Prostate gland (tissue), 2 donors: Measurements from ENCODE around the gene TRAPPC3L. TPM values are rescaled to one million over a fixed set of nuclear protein-coding genes. Genes with fewer than 3 reads are reported as not detected.

Experiments
- DNase-seq: peaks from one replicate; pipeline ENCODE4 v3.0.0-alpha.2; 2019; ENCODE audit warnings: low spot score
- H3K27ac ChIP-seq, 2 donors: fragments of 200-600 bp; sonication (generic); 2 replicates each; pipeline ENCODE4 v1.5.1; 2017 to 2019
- H3K27me3 ChIP-seq: fragments of 200-600 bp; sonication (generic); replicated peaks from 2 replicates; pipeline ENCODE4 v1.5.1; 2019; ENCODE audit not compliant: insufficient read depth
- H3K36me3 ChIP-seq, 2 donors: fragments of 200-600 bp; sonication (generic); 1 replicate in 1 of 2; 2 replicates in 1 of 2; pipeline versions ENCODE4 v1.5.1 to v1.8.1; 2017 to 2019
- H3K4me1 ChIP-seq: fragments of 200-600 bp; sonication (generic); replicated peaks from 2 replicates; pipeline ENCODE4 v1.5.1; 2019
- H3K4me3 ChIP-seq, 2 donors: fragments of 200-600 bp; sonication (generic); 2 replicates each; pipeline ENCODE4 v1.5.1; 2017 to 2019
- H3K9me3 ChIP-seq: fragments of 200-600 bp; sonication (generic); 2 replicates; pipeline ENCODE4 v1.5.1; 2017
- CTCF ChIP-seq, 4 experiments: fragments of 200-600 bp in 2 of 4; fragments of 450-650 bp in 2 of 4; sonication (generic) in 2 of 4; IDR thresholded peaks; 1 replicate in 3 of 4; 2 replicates in 1 of 4; pipeline ENCODE4 v1.5.1; 2016 to 2019; ENCODE audit warnings: antibody characterized with exemption in 4 of 4, mild to moderate bottlenecking in 2 of 4, moderate library complexity in 2 of 4
- POLR2A ChIP-seq: fragments of 450-650 bp; IDR thresholded peaks from one replicate; pipeline ENCODE4 v1.6.1; 2016; ENCODE audit warnings: antibody characterized with exemption, mild to moderate bottlenecking
- POLR2AphosphoS5 ChIP-seq: sonication (generic); formaldehyde crosslinking; IDR thresholded peaks from one replicate; pipeline ENCODE4 v1.6.1; 2017; ENCODE audit warnings: antibody characterized with exemption
- WGBS: methylation state at CpG from one replicate; pipeline ENCODE4 v1.1.5; 2018; 5-methylcytosine and 5-hydroxymethylcytosine counted together
- intact Hi-C: fragments of 100-400 bp; cut with DNase I; formaldehyde crosslinking; loops from one replicate; pipeline ENCODE4 v1.14.2; 2022
- total RNA-seq, 2 donors: library from RNA; depleted of rRNA; stranded (reverse); fragments of >200 nt; gene quantifications; one replicate each; pipeline ENCODE4 v1.1.0, GENCODE V29; 2016

The TRAPPC3L gene
- total RNA-seq, 2 donors from 2014 or later, result not detected

GRCh38 chr6:116522896-116523295, 22.6 kb downstream of the TRAPPC3L start:
- TF ChIP-seq CTCF (IDR thresholded peaks at IDR 0.05) (no peak), POLR2A (no peak), POLR2AphosphoS5 (no peak)
- no peaks in the 10 kb centered on the region for H3K27me3 ChIP-seq
- no peaks in the 10 kb centered on the region for H3K4me1 ChIP-seq
- H3K4me3 ChIP-seq, result no peak overlapping the region
- intact Hi-C loops, result no loop called here
- H3K27ac ChIP-seq, result no peak overlapping the region
- WGBS, result 80% methylated on average over 2 of the region's 2 CpGs
- H3K9me3 ChIP-seq, result no peaks in the 10 kb centered on the region
- H3K36me3 ChIP-seq, result no peaks in the 10 kb centered on the region
- DNase-seq, result no peak

GRCh38 chr6:116518621-116519368, 26.7 kb downstream of the TRAPPC3L start:
- H3K4me1 ChIP-seq, result no peaks in the 10 kb centered on the region
- intact Hi-C loops, result loop anchor here (10.0 kb wide), 1 partner anchor 46 kb away; no protein-coding TSS in a partner anchor
- H3K27me3 ChIP-seq, result no peaks in the 10 kb centered on the region
- no peak for TF ChIP-seq POLR2AphosphoS5
- TF ChIP-seq CTCF (IDR thresholded peaks at IDR 0.05), result no peak
- no peak for TF ChIP-seq POLR2A
- H3K4me3 ChIP-seq, result no peak overlapping the region
- no peaks in the 10 kb centered on the region for H3K36me3 ChIP-seq
- no peak for DNase-seq
- no peak overlapping the region for H3K27ac ChIP-seq
- no peaks in the 10 kb centered on the region for H3K9me3 ChIP-seq
- WGBS, result 77% methylated on average over 4 of the region's 4 CpGs

GRCh38 chr6:116515141-116515540, 30.3 kb downstream of the TRAPPC3L start:
- DNase-seq, result no peak
- intact Hi-C loops, result loop anchor here (10.0 kb wide), 1 partner anchor 50 kb away; no protein-coding TSS in a partner anchor
- no peaks in the 10 kb centered on the region for H3K4me1 ChIP-seq
- no peak overlapping the region for H3K4me3 ChIP-seq
- H3K9me3 ChIP-seq, result no peaks in the 10 kb centered on the region
- no peak for TF ChIP-seq POLR2A
- TF ChIP-seq CTCF (IDR thresholded peaks at IDR 0.05), result no peak
- no peak for TF ChIP-seq POLR2AphosphoS5
- no peaks in the 10 kb centered on the region for H3K36me3 ChIP-seq
- no peak overlapping the region for H3K27ac ChIP-seq
- H3K27me3 ChIP-seq, result no peaks in the 10 kb centered on the region

- H3K36me3 ChIP-seq, result no peaks in the 10 kb centered on the region
- intact Hi-C loops, result loop anchor here (5.0 to 10.0 kb wide), 2 partner anchors 51 to 237 kb away; partner anchors contain the start of gene TSPYL1
- WGBS, result 87% methylated on average over 4 of the region's 4 CpGs
These were observed 31.4 kb downstream of the TRAPPC3L start for GRCh38 chr6:116514111-116514510.

More at GRCh38 chr6:116514111-116514510, 31.4 kb downstream of the TRAPPC3L start:
- no peak for TF ChIP-seq POLR2A
- no peak for TF ChIP-seq CTCF (IDR thresholded peaks at IDR 0.05)
- TF ChIP-seq POLR2AphosphoS5, result no peak
- H3K9me3 ChIP-seq, result no peaks in the 10 kb centered on the region
- no peaks in the 10 kb centered on the region for H3K4me1 ChIP-seq
- no peak overlapping the region for H3K27ac ChIP-seq
- DNase-seq, result no peak
- H3K27me3 ChIP-seq, result no peaks in the 10 kb centered on the region
- no peak overlapping the region for H3K4me3 ChIP-seq
